GM21367 (cell line): ENCODE measurements around the gene HSFX1.
"Not testable (repeated sequence)": the region's sequence is repeated elsewhere in the genome, so short reads cannot be mapped to it uniquely, and the experiment has no call there.

Source experiments
- ATAC-seq: cut with Tn5 transposase; IDR thresholded peaks from one replicate; pipeline ENCODE4 v1.9.1; 2021; ENCODE audit not compliant: unreplicated experiment

Gene HSFX1

DNA sequence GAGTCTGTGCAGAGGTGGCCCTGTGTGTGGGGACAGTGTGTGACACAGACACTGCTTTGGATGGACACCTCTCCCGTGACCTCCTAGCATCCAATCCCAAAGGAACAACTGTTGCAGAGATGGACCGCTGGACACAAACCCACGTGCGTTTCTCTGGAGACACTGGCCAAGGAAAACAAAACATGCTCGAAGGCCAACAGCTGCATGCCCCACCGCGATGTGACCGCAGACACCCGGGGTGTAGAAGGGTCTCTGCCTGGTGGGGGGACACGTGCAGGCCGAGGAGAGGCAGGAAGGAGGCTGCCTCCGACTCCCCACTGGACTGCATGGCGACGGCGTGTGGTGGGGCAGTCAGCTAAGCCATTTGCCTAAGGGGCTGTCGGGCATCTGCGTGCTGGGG is at the start of gene HSFX1:
TSS of gene HSFX1 (plus strand) at position 301 of the 400 bp plus-strand sequence. CDS start 614 bp downstream, outside the sequence.
- ATAC-seq = not testable (repeated sequence)

- ATAC-seq = not testable (repeated sequence)
Measured at GRCh38 chrX:149727308-149727707, 46.6 kb upstream of the HSFX1 start.

- not testable (repeated sequence) for ATAC-seq
Measured at GRCh38 chrX:149742269-149742668, 31.6 kb upstream of the HSFX1 start.

DNA sequence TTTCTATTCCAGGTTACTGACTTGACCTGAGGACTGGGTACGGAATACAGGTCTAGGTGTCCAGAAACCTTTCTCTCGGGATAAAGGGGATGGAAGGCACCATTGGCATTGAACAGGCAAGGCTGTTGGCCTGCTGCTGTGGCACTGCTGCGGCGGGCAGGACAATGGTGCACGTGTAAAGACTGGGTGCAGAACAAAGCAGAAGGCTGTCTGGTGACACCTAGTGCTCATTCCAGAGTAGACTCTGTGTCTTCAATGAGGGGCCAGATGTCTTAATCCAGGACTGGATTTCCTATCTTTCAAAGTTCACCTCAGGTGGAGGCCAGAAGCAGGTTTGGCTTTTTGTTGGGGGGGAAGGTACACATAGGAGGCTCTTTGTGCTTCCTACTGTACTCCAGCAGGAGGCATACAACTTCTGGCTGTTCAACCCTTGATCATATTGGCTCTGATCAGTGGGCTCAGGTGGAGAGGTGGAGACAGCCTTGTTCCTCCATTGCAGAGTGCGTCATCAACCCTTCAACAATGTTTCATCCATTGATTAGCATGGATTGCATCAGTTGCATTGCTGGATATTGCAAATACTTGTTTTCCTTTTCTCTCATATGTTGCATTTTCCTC is 27.4 kb upstream of the HSFX1 start:
- ATAC-seq = not testable (repeated sequence)

- no peak for ATAC-seq
Measured at GRCh38 chrX:149757206-149758067, 16.4 kb upstream of the HSFX1 start.

DNA sequence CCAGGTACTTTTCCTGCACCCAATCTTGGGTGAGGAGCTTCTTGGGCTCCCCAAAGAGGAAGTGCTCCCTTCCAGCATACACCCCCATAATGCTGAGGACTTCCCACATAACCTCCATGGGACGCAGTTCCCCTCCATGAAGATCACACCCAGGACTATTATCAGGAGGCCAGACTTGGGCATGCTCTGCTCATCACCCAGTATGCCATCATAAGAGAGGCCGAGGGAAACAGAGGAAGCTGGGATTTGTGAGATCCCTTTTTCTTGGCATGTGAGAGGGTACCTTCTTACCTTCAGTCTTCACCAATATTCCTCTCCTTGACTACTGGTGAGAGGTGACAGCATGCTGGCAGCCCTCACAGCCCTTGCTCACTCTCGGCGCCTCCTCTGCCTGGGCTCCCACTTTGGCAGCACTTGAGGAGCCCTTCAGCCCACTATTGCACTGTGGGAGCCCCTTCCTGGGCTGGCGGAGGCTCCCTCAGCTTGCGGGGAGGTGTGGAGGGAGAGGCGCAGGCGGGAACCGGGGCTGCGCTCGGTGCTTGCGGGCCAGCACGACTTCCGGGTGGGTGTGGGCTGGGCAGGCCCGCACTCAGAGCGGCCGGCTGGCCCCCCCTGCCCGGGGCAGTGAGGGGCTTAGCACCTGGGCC is 15.7 kb upstream of the HSFX1 start:
- no peak for ATAC-seq

DNA sequence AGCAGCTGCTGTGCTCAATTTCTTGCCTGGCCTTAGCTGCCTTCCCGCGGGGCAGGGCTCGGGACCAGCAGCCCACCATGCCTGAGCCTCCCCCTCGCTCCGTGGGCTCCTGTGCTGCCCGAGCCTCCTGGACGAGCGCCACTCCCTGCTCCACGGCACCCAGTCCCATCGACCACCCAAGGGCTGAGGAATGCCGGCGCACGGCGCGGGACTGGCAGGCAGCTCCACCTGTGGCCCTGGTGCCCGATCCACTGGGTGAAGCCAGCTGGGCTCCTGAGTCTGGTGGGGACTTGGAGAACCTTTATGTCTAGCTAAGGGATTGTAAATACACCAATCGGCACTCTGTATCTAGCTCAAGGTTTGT is 15.2 kb upstream of the HSFX1 start:
- ATAC-seq = not testable (repeated sequence)

- no peak for ATAC-seq
Measured at GRCh38 chrX:149759824-149760223, 14.0 kb upstream of the HSFX1 start.

- ATAC-seq = no peak
Measured at GRCh38 chrX:149760965-149761364, 12.9 kb upstream of the HSFX1 start.

DNA sequence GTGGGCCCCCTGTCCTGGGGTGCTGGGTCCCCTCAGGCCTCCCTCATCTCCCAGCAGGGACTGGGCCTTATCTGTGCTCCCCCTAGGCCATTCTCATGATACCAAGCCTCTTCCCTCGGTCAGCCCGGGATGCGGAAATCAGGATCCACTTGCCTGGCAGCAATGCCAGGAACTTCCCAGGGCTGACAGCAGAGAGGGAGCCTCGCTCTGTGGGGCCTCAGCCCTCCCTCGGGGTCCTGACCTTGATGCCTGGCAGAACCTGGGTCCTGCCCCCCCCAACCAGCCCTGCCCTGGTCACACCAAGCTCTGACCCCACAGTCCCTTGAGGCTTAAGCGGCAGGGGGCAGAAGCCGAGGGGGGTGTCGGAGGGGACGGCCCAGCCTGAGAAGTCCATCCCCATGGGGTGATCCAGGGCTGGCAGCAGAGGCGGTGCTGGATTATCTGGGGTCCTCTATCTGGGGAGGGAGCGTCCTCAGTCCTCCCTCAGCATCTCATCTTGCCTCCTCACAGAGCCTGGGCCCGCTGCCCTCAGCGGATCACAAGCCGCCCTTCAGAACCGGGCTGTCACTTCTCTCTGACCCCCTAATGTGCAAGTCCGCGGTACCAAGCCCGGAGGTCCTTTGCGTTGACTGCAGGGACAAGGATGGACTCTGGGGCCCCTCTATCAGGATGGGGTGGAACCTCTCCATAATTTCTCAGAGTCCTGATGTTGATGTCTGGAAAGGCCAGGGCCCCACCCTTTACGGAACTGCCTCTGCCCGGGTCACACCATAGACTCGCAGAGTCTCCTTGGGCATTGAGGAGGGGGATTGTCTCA is 11.8 kb upstream of the HSFX1 start:
- ATAC-seq = not testable (repeated sequence)

DNA sequence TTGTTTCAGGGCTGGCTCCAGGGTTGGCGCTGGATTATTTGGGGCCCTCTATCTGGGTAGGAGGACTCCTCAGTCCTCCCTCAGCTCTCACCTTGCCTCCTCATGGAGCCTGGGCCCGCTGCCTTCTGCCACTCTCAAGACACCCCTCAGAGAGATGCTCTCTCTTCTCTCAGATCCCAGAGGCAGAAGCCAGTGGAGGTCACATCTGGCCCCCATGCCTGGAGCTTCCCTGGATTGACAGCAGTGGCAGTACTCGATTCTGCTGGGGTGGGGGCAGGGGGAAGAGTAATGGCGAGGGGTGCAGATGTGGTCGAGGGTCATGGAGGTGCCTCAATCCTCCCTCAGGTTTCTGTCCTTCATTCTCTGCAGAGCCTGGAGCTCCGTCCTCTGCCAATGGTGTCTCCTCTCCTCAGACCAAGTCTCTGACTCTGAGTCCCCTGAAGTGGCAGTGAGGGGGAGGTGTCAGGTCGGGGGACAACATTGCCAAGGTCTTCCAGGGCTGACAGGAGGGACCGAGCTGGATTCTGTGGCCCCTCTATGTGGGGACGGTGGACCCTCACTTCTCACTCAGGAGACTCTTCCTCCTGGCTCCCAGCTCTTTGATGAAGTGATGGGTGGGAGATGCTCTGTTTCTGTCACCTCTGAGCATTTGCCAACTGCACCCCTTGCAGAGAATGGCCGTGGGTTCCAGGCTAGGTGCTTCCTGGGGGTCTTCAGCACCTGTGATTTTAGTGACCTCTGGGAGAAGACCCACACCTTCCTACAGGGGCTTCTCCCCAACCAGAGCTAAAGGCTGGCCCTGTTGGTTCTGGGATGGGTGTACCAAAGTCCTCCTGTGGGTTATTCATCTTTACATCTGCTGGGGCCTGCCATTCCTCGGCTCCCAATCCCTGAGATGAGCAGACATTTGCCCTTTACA is 10.9 kb upstream of the HSFX1 start:
- ATAC-seq = no peak

DNA sequence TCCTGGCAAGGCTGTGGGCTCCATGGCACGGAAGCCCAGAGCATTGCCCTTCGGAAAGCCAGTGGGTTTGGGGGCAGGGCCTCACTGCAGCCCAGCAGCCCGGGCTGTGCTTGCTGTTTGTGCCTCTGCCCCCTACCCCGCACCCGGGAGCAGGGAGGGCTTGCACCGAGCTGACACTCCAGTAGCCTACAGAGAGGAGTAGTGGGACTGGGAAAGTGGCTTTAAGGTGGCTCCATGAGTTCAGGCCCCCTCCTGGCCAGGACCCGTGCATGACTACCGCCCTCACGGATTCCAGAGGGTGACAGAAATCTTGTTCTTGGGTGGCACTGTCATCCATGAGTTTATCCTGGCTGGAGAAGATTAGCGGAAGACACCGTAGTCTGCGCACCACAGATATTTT is 3.5 kb upstream of the HSFX1 start:
- ATAC-seq = not testable (repeated sequence)

DNA sequence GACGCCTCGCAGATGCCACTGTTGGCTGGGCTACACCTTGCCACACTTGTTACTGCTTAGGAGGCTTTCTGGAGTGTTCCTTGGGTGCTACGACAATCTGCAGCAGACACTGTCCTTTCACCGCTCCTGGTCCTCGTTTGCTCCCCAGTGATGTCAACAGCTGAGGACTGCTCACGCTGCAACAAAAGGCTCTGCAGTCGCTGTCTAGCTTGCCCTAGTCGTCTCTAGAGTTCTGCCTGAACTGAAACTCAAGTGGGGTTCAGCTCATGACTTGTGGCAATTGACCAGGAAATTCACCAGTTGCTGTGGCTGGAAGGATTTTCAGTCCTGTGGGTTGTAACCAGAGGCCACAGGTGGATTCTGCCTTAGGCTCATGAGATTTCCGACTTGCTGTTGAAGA is 842 bp upstream of the HSFX1 start:
- not testable (repeated sequence) for ATAC-seq

DNA sequence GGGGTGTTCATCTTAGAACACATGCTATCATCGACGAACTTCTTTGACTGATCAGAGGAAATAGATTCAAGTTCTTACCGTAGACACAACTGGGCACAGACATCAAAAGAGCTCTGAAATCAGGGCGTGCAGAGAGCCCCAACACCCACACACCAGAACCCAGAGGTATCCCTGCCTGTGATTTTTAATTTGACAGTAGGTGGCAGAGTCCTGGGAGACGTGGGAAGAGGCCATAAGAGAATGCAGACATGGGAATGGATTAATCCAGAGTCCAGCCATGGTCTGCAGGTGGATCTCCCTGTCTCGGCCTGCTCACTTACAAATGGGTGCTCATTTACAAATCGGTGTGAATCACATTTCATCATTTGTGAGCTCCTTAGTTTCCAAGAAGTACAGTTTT is 4.1 kb downstream of the HSFX1 start:
- ATAC-seq = not testable (repeated sequence)

- ATAC-seq = not testable (repeated sequence)
Measured at GRCh38 chrX:149781727-149782126, 7.9 kb downstream of the HSFX1 start, which contains the start of gene MAGEA9. TSS of gene MAGEA9 (plus strand) at chrX:149781930. CDS start at chrX:149786211, 4,281 bp downstream.

GRCh38 chrX:149795531-149795930 is 21.7 kb downstream of the HSFX1 start:
- ATAC-seq = peak; percentile 99

DNA sequence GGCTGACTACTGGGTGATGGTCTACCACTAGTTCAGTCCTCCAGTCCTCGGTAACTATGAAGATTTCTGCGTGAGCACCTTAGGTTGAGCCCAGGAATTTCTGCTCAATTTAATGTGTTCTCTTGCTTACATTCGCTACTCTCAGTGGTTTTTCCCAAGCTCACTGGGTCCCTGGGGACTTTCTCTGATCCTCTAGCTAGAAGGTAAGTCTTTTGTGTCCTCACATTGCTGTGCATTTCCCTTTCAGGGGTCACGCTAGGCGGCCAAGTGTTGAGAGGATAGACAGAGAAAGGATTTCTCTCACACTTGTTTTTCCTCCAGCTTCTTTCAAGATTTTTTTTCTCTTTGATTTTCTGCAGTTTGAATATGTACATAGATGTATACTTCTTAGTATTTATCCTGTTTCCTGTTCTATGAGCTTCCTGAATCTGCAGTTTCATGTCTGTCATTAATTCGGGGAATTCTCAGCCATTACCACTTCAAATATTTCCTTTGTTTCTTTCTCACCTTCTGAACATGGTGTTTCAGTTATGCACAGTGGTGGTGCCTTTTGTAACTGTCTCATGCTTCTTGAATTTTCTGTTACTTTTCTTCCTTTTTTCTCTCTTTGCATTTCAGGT is 25.3 kb downstream of the HSFX1 start:
- ATAC-seq = no peak

DNA sequence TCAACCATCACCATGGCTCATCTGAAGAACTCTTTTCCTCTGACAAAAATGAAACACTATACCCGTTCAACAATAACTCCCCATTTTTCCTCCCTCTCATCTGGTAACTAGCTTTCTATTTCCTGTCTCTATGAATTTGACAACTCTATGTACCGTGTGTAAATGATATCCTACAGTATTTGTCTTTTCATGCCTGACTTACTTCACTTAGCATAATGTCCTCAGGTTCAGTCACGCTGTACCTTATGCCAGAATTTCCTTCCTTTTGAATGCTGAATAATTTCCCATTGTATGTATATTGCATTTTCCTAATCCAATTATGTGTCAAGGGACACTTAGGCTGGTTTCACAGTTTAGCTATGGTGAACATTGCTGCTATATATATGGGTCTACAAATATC is 26.1 kb downstream of the HSFX1 start:
- no peak for ATAC-seq

DNA sequence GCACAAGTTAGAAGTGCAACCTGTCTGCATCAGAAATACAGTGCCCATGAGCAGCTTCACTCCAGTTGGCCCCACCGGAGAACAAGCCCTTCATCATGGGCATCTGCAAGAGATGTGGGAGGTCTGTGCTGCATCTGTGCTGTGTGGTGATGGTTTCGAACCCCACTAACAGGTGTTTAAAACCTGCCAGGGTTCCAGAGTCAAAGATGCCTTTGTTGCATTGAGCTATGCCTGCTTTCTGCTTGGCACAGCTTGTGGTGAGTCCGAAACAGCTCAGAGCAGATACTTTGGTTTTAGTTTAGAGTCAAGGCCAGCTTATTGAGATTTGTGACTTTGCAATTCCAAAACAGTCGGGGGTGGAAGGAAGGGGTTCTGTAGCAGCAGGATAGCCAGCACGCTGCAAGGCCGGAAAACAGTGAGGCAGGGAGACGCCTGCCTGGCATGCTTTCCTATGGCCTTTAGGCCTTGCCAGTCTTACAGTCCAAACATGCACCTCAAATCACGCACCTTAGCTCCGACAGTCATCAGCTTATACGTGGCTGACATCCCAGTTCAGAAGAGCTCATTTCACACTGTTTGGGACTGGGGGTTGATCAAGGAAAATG is 29.7 kb downstream of the HSFX1 start:
- no peak for ATAC-seq
